ENCODE results near the gene EML4.
"Not testable (repeated sequence)": the region's sequence is repeated elsewhere in the genome, so short reads cannot be mapped to it uniquely, and the experiment has no call there.

The EML4 gene

GRCh38 chr2:42329736-42330135 lies 160.6 kb downstream of the EML4 start:
- FAIRE-seq (no peak), DNase-seq (ENCODE audit: low spot score) (no peak)

- FAIRE-seq = no peak
- no peak for DNase-seq (ENCODE audit: low spot score)
These were observed 162.6 kb downstream of the EML4 start for GRCh38 chr2:42331569-42332284.

GRCh38 chr2:42332575-42332974 lies 163.4 kb downstream of the EML4 start:
- DNase-seq (ENCODE audit: low spot score) = no peak
- no peak for FAIRE-seq

- DNase-seq (ENCODE audit: low spot score) (no peak), FAIRE-seq (no peak)
These were observed 164.4 kb downstream of the EML4 start for GRCh38 chr2:42333579-42333978.

GRCh38 chr2:42334220-42334619 lies 165.1 kb downstream of the EML4 start:
- DNase-seq (ENCODE audit: low spot score) (no peak), FAIRE-seq (no peak)

GRCh38 chr2:42334865-42335264 lies 165.7 kb downstream of the EML4 start:
- not testable (repeated sequence) for FAIRE-seq

GRCh38 chr2:42335514-42336104 lies 166.5 kb downstream of the EML4 start:
- FAIRE-seq (no peak), DNase-seq (ENCODE audit: low spot score) (no peak)

More at GRCh38 chr2:42334865-42335264, 165.7 kb downstream of the EML4 start:
- not testable (repeated sequence) for DNase-seq (ENCODE audit: low spot score)

GRCh38 chr2:42336361-42336965 lies 167.3 kb downstream of the EML4 start:
- FAIRE-seq = no peak
- no peak for DNase-seq (ENCODE audit: low spot score)

- DNase-seq (ENCODE audit: low spot score) (no peak), FAIRE-seq (no peak)
These were observed 168.2 kb downstream of the EML4 start for GRCh38 chr2:42337356-42337820.

GRCh38 chr2:42337846-42338566 lies 168.9 kb downstream of the EML4 start:
- no peak for FAIRE-seq
- no peak for DNase-seq (ENCODE audit: low spot score)

- FAIRE-seq (no peak), DNase-seq (ENCODE audit: low spot score) (no peak)
These were observed 169.5 kb downstream of the EML4 start for GRCh38 chr2:42338567-42339190.

GRCh38 chr2:42339191-42339912 lies 170.2 kb downstream of the EML4 start:
- FAIRE-seq = no peak
- no peak for DNase-seq (ENCODE audit: low spot score)

GRCh38 chr2:42340045-42340937 lies 171.1 kb downstream of the EML4 start:
- DNase-seq (ENCODE audit: low spot score) = no peak
- peak; percentile 13 for FAIRE-seq

GRCh38 chr2:42340938-42341636 lies 171.9 kb downstream of the EML4 start:
- FAIRE-seq = no peak

GRCh38 chr2:42342061-42342794 lies 173.1 kb downstream of the EML4 start:
- no peak for FAIRE-seq
- peak; percentile 80 for DNase-seq (ENCODE audit: low spot score)

More at GRCh38 chr2:42340938-42341636, 171.9 kb downstream of the EML4 start:
- DNase-seq (ENCODE audit: low spot score) = no peak

- DNase-seq (ENCODE audit: low spot score) (no peak), FAIRE-seq (peak; percentile 17)
These were observed 173.7 kb downstream of the EML4 start for GRCh38 chr2:42342795-42343241.

GRCh38 chr2:42345986-42346385 lies 176.8 kb downstream of the EML4 start:
- FAIRE-seq = no peak
- no peak for DNase-seq (ENCODE audit: low spot score)

GRCh38 chr2:42346856-42347255 lies 177.7 kb downstream of the EML4 start:
- DNase-seq (ENCODE audit: low spot score); FAIRE-seq: not testable (repeated sequence)

Measured in urothelium cell line (cell line).